Activated T-cell treated with anti-CD3 and anti-CD28 coated beads, Interleukin-2, amount 50 U/mL, for 72 hours (primary cell): Measurements from ENCODE around the gene DOLK. TPM values are rescaled to one million over a fixed set of nuclear protein-coding genes. Genes with fewer than 3 reads are reported as not detected.
A peak's percentile ranks its signal among the peaks of the same experiment; 100 is the strongest.

Experiments used
- ATAC-seq, 2 donors: fragments of 150-1000 bp; cut with Tn5 transposase; replicated peaks in 1 of 2; 2 replicates each; pipeline ENCODE4 v1.10.0; 2021; ENCODE audit warnings: moderate library complexity in 2 of 2, mild to moderate bottlenecking in 1 of 2
- DNase-seq, 2 donors: peaks; one replicate each; pipeline ENCODE4 v3.0.0; 2021 to 2022; ENCODE audit warnings: mixed read lengths in 1 of 2
- H3K27ac Mint-ChIP-seq: one replicate; pipeline ENCODE4 v1.8.0; 2022; ENCODE audit warnings: mild to moderate bottlenecking, moderate library complexity, mixed read lengths
- H3K27me3 Mint-ChIP-seq: one replicate; pipeline ENCODE4 v1.8.0; 2022; ENCODE audit warnings: low read depth, mixed read lengths
- H3K36me3 Mint-ChIP-seq, 2 donors: one replicate each; pipeline ENCODE4 v1.8.0; 2022; ENCODE audit warnings: mixed read lengths in 2 of 2, mild to moderate bottlenecking in 1 of 2; ENCODE audit not compliant: insufficient read depth in 2 of 2
- H3K4me1 Mint-ChIP-seq: one replicate; pipeline ENCODE4 v1.8.0; 2022; ENCODE audit warnings: low read depth, mixed read lengths
- H3K4me3 Mint-ChIP-seq, 2 donors: one replicate each; pipeline ENCODE4 v1.8.0; 2022; ENCODE audit warnings: mild to moderate bottlenecking in 2 of 2, mixed read lengths in 2 of 2, moderate library complexity in 2 of 2
- H3K9me3 Mint-ChIP-seq, 2 donors: one replicate each; pipeline ENCODE4 v1.8.0; 2022; ENCODE audit warnings: mixed read lengths in 2 of 2
- total RNA-seq, 2 donors: library from RNA; stranded (reverse); gene quantifications; one replicate each; pipeline ENCODE4 v1.2.3, GENCODE V29; 2022

The DOLK gene
- total RNA-seq, 2 donors from 2014 or later, result 6.8 to 6.9 TPM

- Mint-ChIP-seq H3K27ac (no peak overlapping the region), H3K4me3 (peak overlapping the region in 1 of 2 donors; percentile 36), H3K36me3 (peaks cover 0 to 1% of the 10 kb centered on the region in 2 donors), H3K27me3 (no peaks in the 10 kb centered on the region), H3K4me1 (no peaks in the 10 kb centered on the region), H3K9me3 (no peaks in the 10 kb centered on the region)
- ATAC-seq (peak; percentile 61 to 70), DNase-seq (peak in 1 of 2 donors; percentile 27)
These were observed 25.3 kb downstream of the DOLK start for GRCh38 chr9:128921881-128922763.

- H3K27me3 Mint-ChIP-seq, result no peaks in the 10 kb centered on the region
- ATAC-seq (no peak), DNase-seq (no peak)
- peaks cover 0 to 1% of the 10 kb centered on the region in 2 donors for H3K36me3 Mint-ChIP-seq
- H3K9me3 Mint-ChIP-seq, result no peaks in the 10 kb centered on the region
- no peaks in the 10 kb centered on the region for H3K4me1 Mint-ChIP-seq
- no peak within 1 kb of the TSS for H3K27ac Mint-ChIP-seq
- H3K4me3 Mint-ChIP-seq, result no peak within 1 kb of the TSS
These were observed 26.9 kb downstream of the DOLK start, which contains the start of gene PHYHD1 for GRCh38 chr9:128920381-128921058. TSS of gene PHYHD1 (plus strand) at chr9:128920982. CDS start at chr9:128922324, 1,342 bp downstream.

GRCh38 chr9:128919402-128920089 is 27.9 kb downstream of the DOLK start:
- DNase-seq (no peak), ATAC-seq (no peak)
- Mint-ChIP-seq H3K4me3 (no peak overlapping the region), H3K9me3 (no peaks in the 10 kb centered on the region), H3K27me3 (no peaks in the 10 kb centered on the region), H3K4me1 (peaks cover 3% of the 10 kb centered on the region), H3K27ac (no peak overlapping the region), H3K36me3 (peaks cover 0 to 1% of the 10 kb centered on the region in 2 donors)

- no peak for ATAC-seq
- Mint-ChIP-seq H3K36me3 (peaks cover 0 to 1% of the 10 kb centered on the region in 2 donors), H3K27me3 (no peaks in the 10 kb centered on the region), H3K27ac (no peak overlapping the region), H3K4me1 (peaks cover 9% of the 10 kb centered on the region), H3K9me3 (no peaks in the 10 kb centered on the region), H3K4me3 (no peak overlapping the region)
- no peak for DNase-seq
These were observed 28.5 kb downstream of the DOLK start for GRCh38 chr9:128918921-128919320.

GRCh38 chr9:128917151-128917849 is 30.1 kb downstream of the DOLK start:
- DNase-seq (no peak), ATAC-seq (no peak)
- Mint-ChIP-seq H3K4me3 (no peak overlapping the region), H3K9me3 (no peaks in the 10 kb centered on the region), H3K4me1 (peaks cover 25% of the 10 kb centered on the region), H3K36me3 (peaks cover 0 to 1% of the 10 kb centered on the region in 2 donors), H3K27ac (no peak overlapping the region), H3K27me3 (no peaks in the 10 kb centered on the region)

GRCh38 chr9:128916745-128917144 is 30.7 kb downstream of the DOLK start:
- H3K36me3 Mint-ChIP-seq, result peaks cover 0 to 1% of the 10 kb centered on the region in 2 donors
- no peaks in the 10 kb centered on the region for H3K9me3 Mint-ChIP-seq
- ATAC-seq (no peak), DNase-seq (no peak)
- no peak overlapping the region for H3K27ac Mint-ChIP-seq
- no peaks in the 10 kb centered on the region for H3K27me3 Mint-ChIP-seq
- peaks cover 31% of the 10 kb centered on the region for H3K4me1 Mint-ChIP-seq
- H3K4me3 Mint-ChIP-seq, result no peak overlapping the region

GRCh38 chr9:128916204-128916603 is 31.2 kb downstream of the DOLK start:
- Mint-ChIP-seq H3K27me3 (no peaks in the 10 kb centered on the region), H3K4me1 (peaks cover 35% of the 10 kb centered on the region), H3K27ac (no peak overlapping the region), H3K4me3 (no peak overlapping the region), H3K36me3 (peaks cover 0 to 1% of the 10 kb centered on the region in 2 donors), H3K9me3 (no peaks in the 10 kb centered on the region)
- no peak for ATAC-seq
- no peak for DNase-seq

- Mint-ChIP-seq H3K4me1 (peaks cover 55% of the 10 kb centered on the region), H3K27me3 (no peaks in the 10 kb centered on the region), H3K36me3 (peaks cover 0 to 3% of the 10 kb centered on the region in 2 donors), H3K27ac (no peak overlapping the region), H3K4me3 (no peak overlapping the region), H3K9me3 (no peaks in the 10 kb centered on the region)
- DNase-seq, result no peak
- peak in 1 of 2 donors; percentile 40 for ATAC-seq
These were observed 33.2 kb downstream of the DOLK start for GRCh38 chr9:128913995-128914772.

- H3K4me1 Mint-ChIP-seq, result peaks cover 60% of the 10 kb centered on the region
- no peak for DNase-seq
- peaks cover 0 to 7% of the 10 kb centered on the region in 2 donors for H3K36me3 Mint-ChIP-seq
- ATAC-seq, result no peak
- no peaks in the 10 kb centered on the region for H3K27me3 Mint-ChIP-seq
- peak overlapping the region in 1 of 2 donors; percentile 9 for H3K4me3 Mint-ChIP-seq
- H3K27ac Mint-ChIP-seq, result peak overlapping the region; percentile 24
- no peaks in the 10 kb centered on the region for H3K9me3 Mint-ChIP-seq
These were observed 34.1 kb downstream of the DOLK start for GRCh38 chr9:128913048-128913900.

- Mint-ChIP-seq H3K27me3 (no peaks in the 10 kb centered on the region), H3K4me1 (peaks cover 60% of the 10 kb centered on the region), H3K27ac (peak overlapping the region; percentile 55), H3K4me3 (peak overlapping the region; percentile 9 to 22), H3K9me3 (no peaks in the 10 kb centered on the region), H3K36me3 (peaks cover 0 to 12% of the 10 kb centered on the region in 2 donors)
- ATAC-seq (peak; percentile 31 to 57), DNase-seq (no peak)
These were observed 35.0 kb downstream of the DOLK start for GRCh38 chr9:128912270-128912853.

GRCh38 chr9:128911529-128912035 is 35.8 kb downstream of the DOLK start:
- H3K9me3 Mint-ChIP-seq, result no peaks in the 10 kb centered on the region
- no peak overlapping the region for H3K27ac Mint-ChIP-seq
- H3K4me1 Mint-ChIP-seq, result peaks cover 63% of the 10 kb centered on the region
- peak overlapping the region in 1 of 2 donors; percentile 22 for H3K4me3 Mint-ChIP-seq
- no peaks in the 10 kb centered on the region for H3K27me3 Mint-ChIP-seq
- DNase-seq (no peak), ATAC-seq (no peak)
- H3K36me3 Mint-ChIP-seq, result peaks cover 0 to 12% of the 10 kb centered on the region in 2 donors
